ENCODE data around the gene ZNF12.
"Not testable (repeated sequence)": the region's sequence is repeated elsewhere in the genome, so short reads cannot be mapped to it uniquely, and the experiment has no call there.

Gene ZNF12

DNA sequence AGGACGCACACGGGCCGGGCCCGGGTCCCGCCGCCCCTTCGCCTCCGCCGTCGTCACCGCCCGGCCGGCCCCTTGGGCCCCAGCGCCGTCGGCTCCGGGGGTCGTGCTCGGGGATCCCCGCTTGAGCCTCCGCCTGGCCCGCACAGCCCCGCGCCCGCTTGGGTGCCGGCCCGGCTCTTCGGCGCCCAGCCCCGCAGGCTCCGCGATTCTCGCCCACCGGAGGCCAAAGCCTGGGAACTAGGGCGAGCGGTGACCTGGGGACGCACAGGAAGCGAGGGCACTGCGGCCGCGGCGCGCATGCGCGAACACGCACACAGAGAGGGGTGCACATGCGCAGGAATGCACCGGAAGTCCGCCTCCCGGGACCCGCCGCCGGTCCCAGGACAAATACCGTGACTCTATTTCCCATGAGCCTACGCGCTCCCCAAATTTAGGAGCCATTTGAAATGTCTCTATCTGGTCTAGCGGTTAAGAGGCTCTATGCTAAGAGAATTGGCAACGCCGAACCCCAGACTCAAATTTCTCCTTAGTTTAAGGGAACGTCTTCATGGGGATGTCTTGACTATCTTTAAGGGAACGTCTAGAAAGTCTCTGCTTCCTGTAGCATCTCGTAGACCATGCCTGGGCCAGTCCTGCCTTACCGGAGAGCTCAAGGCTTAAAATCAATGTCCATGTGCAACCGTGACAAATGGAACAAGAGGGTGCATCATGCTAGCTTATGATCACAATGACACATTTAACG lies at the start of gene ZNF12:
Gene ZNF12 (minus strand): TSS at position 282 of the 742 bp plus-strand sequence. CDS start 1,774 bp downstream, outside the sequence.
- in situ Hi-C loops (cut with HindIII; ENCODE audit: low pct_unique_long_range_greater_than_20kb, low sequenced_read_pairs) = no loop called here
- no peak for TF ChIP-seq JUND (IDR thresholded peaks at IDR 0.05; ENCODE audit: low read depth)
- DNase-seq (ENCODE audit: low read depth in 1 of 2, low spot score in 1 of 2) = peak; percentile 96 to 97

DNA sequence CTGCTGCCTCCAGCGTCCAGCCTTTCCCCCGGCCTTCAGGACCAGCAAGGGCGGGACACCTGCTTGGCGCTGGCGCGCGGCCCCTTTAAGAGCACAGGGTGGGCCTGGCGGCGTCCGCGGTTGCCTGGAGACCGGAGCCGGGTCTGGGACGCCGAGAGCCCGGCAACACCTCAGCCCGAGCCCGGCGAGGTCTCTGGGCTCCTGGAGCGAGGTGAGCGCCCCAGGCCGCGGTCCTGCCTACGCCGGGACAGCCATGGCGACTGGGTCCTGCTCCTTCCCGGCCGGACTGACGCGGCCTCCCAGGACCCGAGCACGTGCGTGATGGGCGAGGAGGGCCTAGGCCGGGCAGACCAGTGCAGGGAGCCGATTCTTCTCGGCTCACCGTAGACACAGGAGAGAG lies 47.2 kb upstream of the ZNF12 start, which contains the start of gene RSPH10B2:
Gene RSPH10B2 (plus strand): TSS at position 140 of the 400 bp plus-strand sequence. CDS start 3,575 bp downstream, outside the sequence.
- DNase-seq (ENCODE audit: low read depth in 1 of 2, low spot score in 1 of 2); in situ Hi-C loops (cut with HindIII; ENCODE audit: low pct_unique_long_range_greater_than_20kb, low sequenced_read_pairs): not testable (repeated sequence)

DNA sequence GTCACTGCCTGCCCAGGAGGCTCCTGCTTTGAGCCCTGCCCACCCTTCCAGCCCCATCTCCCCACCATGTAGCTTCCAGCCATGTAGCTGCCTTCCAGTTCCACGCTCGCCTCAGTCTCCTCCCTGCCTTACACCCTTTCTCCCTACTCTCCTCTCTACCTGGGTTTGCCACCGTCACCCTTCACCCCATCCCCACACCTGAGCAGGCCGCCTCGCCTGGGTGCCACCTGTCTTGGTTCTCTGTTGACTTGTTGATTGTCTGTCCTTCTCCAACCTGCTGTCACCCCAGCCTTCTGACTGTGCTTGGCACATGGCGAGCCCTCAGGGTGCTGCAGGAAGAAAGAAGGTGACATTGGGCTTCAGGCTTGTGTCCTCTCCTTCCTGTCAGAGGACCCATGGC lies 43.4 kb upstream of the ZNF12 start:
- in situ Hi-C loops (cut with HindIII; ENCODE audit: low pct_unique_long_range_greater_than_20kb, low sequenced_read_pairs); DNase-seq (ENCODE audit: low read depth in 1 of 2, low spot score in 1 of 2): not testable (repeated sequence)

DNA sequence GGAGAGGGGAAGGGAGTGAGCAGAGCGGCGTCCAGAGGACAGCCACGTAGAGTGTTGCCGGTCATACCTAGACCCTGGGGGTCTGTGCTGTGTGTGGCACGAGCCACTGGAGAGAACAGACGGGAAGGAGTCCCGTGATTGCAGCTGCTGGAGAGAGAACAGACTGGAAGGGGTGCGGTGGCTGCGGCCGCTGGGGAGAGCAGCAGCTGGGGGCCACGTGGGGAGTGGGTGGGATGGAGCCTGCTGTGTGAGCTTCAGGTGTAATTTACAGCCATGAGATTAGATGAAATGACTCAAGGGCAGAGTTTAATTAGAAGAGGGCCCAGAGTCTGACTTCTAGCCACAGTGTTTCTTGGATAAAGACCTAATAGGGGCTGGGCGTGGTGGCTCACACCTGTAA lies 42.6 kb upstream of the ZNF12 start:
- in situ Hi-C loops (cut with HindIII; ENCODE audit: low pct_unique_long_range_greater_than_20kb, low sequenced_read_pairs); DNase-seq (ENCODE audit: low read depth in 1 of 2, low spot score in 1 of 2): not testable (repeated sequence)

DNA sequence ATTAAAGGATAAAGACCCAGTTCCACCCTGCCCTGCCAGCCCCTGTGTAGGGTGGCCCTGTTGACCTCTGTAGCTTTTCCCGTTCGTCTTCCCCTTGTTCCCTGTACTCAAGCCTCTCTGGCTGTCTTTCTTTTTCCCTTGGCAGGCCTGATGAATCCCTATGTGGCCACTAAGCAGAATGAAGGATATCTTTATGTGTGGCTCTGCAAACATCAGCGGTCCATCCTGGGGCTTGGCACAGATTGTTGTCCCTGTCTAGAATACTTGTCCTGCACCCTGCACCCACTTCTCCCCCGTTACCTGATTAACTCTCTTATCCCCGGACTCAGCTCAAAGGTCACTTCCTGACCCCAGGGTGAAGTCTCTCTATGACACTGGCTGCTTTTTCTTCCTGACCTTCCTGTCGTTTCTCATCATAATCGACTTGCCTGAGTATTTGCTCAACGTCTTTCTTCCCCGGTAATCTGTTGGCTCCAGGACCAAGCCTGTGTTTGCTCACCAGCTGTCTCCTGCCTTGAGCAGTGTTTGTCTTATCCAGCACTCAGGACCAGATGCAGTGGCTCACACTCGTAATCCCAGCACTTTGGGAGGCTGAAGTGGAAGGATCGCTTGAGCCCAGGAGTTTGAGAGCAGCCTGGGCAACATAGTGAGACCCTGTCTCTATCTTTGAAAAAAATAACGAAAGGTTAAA lies 37.8 kb upstream of the ZNF12 start:
- DNase-seq (ENCODE audit: low read depth in 1 of 2, low spot score in 1 of 2); in situ Hi-C loops (cut with HindIII; ENCODE audit: low pct_unique_long_range_greater_than_20kb, low sequenced_read_pairs): not testable (repeated sequence)

DNA sequence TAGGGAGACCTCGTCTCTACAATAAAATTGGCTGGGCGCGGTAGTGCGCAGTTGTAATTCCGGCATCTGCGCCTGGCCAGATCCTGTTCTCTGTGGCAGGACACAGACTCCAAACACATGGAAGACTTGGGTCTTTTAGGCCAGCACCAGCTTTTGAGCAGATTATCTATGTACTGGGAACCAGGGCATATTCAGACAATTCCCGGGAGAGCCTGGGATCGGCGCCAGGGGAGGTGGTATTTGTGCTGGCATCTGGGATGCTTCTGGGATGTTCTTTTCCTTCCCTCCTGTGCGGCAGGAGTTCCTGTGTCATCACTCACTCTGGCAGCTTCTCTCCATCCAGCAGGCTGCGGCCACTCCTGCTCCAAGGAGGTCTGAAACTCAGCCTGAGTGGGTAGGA lies 31.7 kb upstream of the ZNF12 start:
- in situ Hi-C loops (cut with HindIII; ENCODE audit: low pct_unique_long_range_greater_than_20kb, low sequenced_read_pairs); DNase-seq (ENCODE audit: low read depth in 1 of 2, low spot score in 1 of 2): not testable (repeated sequence)

DNA sequence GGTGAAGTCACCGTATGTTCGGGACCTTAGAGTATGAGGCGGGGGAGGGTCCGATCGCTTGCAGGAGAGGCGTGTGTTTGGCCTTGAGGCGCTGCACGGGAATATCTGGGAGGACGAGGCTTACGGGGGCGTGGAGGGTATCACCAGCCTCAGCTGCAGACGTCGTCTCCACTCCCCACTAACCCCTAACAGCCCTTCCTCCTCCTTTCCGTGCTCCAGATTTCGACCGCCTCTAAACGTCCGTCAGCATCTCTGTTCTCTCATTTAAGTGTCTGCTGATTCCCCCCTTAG lies 23.5 kb upstream of the ZNF12 start:
- TF ChIP-seq JUND (IDR thresholded peaks at IDR 0.05; ENCODE audit: low read depth) = no peak
- no peak for DNase-seq (ENCODE audit: low read depth in 1 of 2, low spot score in 1 of 2)
- in situ Hi-C loops (cut with HindIII; ENCODE audit: low pct_unique_long_range_greater_than_20kb, low sequenced_read_pairs) = no loop called here

DNA sequence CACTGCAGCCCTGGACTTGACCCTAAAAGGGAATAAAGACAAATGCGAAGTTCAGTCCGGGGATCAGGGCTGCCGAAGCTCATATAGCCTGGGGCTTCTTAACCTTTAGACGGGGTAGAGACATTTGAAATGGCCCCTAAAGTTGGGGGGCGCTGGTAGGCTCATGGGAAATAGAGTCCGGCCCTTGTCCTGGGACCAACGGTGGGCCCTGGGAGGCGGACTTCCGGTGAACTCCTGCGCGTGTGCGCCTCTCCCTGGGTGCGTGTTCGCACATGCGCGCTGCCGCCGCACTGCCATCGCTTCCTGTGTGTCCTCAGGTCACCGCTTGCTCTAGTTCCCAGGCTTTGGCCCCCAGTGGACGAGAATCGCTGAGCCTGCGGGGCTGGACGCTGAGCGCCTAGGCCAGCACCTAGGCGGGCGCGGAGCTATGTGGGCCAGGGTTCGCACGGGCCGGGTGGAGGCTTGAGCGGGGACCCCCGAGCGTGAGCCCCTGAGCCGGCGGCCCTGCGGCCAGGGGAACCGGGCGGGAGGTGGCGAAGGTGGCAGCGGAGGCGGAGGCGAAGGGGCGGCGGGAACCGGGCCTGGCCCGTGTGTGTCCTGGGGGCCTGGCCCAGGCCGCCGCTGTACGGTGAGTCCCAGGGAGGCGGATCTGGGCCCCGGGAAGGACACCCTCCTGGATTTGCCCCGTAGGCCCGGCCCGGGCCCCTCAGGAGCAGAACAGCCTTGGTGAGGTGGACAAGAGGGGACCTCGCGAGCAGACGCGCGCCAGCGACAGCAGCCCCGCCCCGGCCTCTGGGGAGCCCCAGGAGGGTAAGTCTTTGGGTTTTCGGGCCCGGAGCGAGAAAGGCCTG lies 23.0 kb upstream of the ZNF12 start:
- in situ Hi-C loops (cut with HindIII; ENCODE audit: low pct_unique_long_range_greater_than_20kb, low sequenced_read_pairs) = no loop called here
- peak; percentile 78 to 84 for DNase-seq (ENCODE audit: low read depth in 1 of 2, low spot score in 1 of 2)
- TF ChIP-seq JUND (IDR thresholded peaks at IDR 0.05; ENCODE audit: low read depth) = no peak

DNA sequence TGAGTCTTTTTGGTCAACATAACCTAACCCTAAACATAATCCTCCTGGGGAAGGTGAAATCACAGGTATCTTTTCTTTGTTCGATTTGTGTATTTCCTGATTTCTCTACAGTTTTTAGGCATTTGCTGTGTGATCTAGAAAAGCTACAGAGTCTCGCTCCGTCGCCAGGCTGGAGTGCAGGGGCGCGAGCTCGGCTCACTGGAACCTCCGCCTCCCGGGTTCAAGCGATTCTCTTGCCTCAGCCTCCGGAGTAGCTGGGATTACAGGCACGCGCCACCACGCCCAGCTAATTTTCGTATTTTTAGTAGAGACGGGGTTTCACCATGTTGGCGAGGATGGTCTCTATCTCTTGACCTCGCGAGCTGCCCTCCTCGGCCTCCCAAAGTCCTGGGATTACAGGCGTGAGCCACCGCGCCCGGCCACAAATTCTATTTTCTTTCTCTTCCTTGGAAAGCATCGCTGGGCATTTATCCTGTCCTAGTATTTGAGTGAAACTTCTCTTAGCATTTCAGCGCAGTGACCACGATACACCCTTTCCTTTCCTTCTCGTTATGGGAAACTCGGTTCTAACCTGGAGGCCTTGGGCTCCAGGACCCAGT lies 22.2 kb upstream of the ZNF12 start:
- in situ Hi-C loops (cut with HindIII; ENCODE audit: low pct_unique_long_range_greater_than_20kb, low sequenced_read_pairs); DNase-seq (ENCODE audit: low read depth in 1 of 2, low spot score in 1 of 2): not testable (repeated sequence)

DNA sequence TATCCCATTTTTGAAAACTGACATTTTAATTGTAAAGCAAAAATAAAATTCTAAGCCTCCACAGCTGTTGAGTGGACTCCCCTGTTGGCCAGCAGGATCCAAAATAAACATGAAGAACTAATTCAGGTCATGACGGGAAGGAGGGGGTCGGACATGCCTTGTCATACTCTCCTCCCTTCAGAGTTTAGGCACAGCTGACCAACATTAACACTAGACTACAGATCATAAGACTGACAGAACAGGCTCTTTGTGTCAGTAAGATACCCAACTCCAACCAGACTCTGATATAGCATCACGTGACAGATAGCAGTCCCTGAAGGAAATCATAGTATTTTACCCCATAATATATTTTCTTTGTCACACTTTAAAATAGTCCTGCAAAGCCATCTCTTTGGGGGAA lies 20.9 kb upstream of the ZNF12 start:
- no peak for TF ChIP-seq JUND (IDR thresholded peaks at IDR 0.05; ENCODE audit: low read depth)
- in situ Hi-C loops (cut with HindIII; ENCODE audit: low pct_unique_long_range_greater_than_20kb, low sequenced_read_pairs) = no loop called here
- DNase-seq (ENCODE audit: low read depth in 1 of 2, low spot score in 1 of 2) = no peak

DNA sequence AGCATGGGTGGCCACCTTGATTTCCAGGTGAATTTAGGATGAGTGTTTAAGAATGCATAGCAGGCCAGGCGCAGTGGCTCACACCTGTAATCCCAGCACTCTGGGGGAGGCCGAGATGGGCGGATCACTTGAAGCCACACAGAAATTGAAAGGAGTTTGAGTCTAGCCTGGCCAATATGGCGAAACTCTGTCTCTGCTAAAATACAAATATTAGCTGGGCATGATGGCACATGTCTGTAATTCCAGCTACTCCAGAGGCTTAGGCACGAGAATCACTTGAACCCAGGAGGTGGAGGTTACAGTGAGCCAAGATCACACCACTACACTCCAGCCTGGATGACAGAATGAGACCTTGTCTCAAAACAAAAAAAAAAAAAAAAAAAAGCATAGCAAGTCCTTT lies 19.6 kb upstream of the ZNF12 start:
- DNase-seq (ENCODE audit: low read depth in 1 of 2, low spot score in 1 of 2); in situ Hi-C loops (cut with HindIII; ENCODE audit: low pct_unique_long_range_greater_than_20kb, low sequenced_read_pairs): not testable (repeated sequence)

DNA sequence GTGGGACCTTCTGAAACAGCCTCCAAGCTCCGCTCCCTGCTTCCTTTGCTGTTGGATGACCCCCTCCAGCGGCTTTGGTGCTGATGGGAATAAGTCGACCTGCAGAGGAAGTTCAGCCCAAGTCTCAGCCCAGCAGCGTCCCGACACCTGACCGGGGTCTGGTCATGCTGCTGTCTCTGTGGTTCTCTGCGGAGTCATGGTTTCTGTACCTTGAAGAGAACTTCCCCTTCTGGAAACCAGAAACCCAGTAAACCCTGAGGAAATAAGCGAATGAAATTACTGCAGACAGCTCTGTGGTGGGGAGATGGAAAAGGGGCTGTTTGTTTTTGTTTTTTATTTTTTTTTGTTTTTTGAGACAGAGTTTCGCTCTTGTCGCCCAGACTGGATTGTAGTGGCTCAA lies 18.3 kb upstream of the ZNF12 start:
- no peak for DNase-seq (ENCODE audit: low read depth in 1 of 2, low spot score in 1 of 2)
- in situ Hi-C loops (cut with HindIII; ENCODE audit: low pct_unique_long_range_greater_than_20kb, low sequenced_read_pairs) = no loop called here

DNA sequence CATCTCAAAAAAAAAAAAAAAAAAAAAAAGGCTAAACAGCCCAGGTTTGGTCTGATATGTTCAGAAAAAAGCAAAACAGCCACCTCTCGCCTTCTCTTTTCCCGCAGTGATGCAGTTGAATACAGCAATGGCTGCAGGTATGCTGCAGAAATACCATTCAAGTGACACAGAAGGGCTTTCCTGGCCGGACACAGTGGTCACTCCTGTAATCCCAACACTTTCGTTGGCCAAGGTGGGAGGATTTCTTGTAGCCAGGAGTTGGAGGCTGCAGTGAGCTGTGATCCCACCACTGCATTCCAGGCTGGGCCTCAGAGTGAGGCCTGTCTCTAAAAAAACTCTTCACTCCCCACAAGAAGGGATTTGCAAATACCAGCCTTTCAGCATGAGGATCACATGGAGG lies 17.6 kb upstream of the ZNF12 start:
- in situ Hi-C loops (cut with HindIII; ENCODE audit: low pct_unique_long_range_greater_than_20kb, low sequenced_read_pairs); DNase-seq (ENCODE audit: low read depth in 1 of 2, low spot score in 1 of 2): not testable (repeated sequence)

More for the DNA sequence above, 18.3 kb upstream of the ZNF12 start:
- TF ChIP-seq JUND (IDR thresholded peaks at IDR 0.05; ENCODE audit: low read depth) = no peak
